ENCODE results near the gene HID1.

The HID1 gene

DNA sequence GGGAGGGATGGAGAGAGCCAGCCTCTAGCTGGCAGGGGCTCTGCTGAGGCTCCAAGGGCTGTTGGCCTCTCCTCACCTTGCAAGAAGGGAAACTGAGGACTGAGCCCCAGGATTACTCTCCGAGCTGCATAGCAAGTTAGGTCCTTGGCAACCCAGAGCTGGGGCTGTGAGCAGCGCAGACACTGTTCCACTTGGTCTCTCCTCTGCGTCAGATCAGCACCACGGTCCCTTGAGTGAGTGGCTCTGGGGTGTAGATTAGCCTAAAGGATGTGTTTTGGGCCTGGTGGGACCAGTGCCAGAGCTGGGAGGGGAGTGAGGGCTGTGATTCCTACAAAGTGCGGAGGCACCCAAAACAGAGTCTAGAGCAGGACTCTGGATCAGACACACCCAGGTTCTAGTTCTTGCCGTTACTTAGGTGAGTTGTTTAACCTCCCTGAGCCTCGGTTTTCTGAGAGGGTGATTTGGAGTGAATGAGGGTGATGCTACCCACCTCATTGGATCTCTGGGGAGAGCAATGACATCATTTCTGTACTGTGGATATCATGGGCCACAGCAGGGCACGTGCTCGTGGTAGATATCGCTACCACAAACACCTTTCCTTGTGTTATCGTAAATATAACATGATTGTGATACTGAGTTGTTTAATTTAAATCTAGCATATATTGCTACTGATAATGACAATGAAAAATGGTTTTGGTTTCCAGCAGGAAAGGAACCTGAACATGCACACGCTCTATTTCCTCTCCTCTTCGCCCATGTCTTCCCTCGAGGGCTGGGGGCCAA is 71.0 kb downstream of the HID1 start:
- TF ChIP-seq, protein P1, sequence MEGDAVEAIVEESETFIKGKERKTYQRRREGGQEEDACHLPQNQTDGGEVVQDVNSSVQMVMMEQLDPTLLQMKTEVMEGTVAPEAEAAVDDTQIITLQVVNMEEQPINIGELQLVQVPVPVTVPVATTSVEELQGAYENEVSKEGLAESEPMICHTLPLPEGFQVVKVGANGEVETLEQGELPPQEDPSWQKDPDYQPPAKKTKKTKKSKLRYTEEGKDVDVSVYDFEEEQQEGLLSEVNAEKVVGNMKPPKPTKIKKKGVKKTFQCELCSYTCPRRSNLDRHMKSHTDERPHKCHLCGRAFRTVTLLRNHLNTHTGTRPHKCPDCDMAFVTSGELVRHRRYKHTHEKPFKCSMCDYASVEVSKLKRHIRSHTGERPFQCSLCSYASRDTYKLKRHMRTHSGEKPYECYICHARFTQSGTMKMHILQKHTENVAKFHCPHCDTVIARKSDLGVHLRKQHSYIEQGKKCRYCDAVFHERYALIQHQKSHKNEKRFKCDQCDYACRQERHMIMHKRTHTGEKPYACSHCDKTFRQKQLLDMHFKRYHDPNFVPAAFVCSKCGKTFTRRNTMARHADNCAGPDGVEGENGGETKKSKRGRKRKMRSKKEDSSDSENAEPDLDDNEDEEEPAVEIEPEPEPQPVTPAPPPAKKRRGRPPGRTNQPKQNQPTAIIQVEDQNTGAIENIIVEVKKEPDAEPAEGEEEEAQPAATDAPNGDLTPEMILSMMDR (IDR thresholded peaks at IDR 0.05; ENCODE audit: insufficient read depth, missing control alignments): no peak
- FAIRE-seq (no peak), DNase-seq (ENCODE audit: insufficient read length, low spot score) (no peak)

Measured in D721Med (cell line).